C4-2B (cell line): Measurements from ENCODE around the gene SRCIN1.
"Not testable (repeated sequence)": the region's sequence is repeated elsewhere in the genome, so short reads cannot be mapped to it uniquely, and the experiment has no call there.

Source experiments
- CTCF ChIP-seq: fragments of 450-650 bp; conservative IDR thresholded peaks from 2 replicates; pipeline ENCODE4 v1.5.1; 2017; ENCODE audit warnings: mild to moderate bottlenecking
- ZFX ChIP-seq: fragments of 450-650 bp; IDR thresholded peaks from 2 replicates; pipeline ENCODE4 v1.6.1; 2017

- not testable (repeated sequence) for TF ChIP-seq CTCF, ZFX
These were observed 123.1 kb downstream of the SRCIN1 start for GRCh38 chr17:38482700-38483043.
